KOPT-K1 (cell line): ENCODE results near the gene UVSSA.
"Not testable (repeated sequence)": the region's sequence is repeated elsewhere in the genome, so short reads cannot be mapped to it uniquely, and the experiment has no call there.

Experiments
- H3K27ac ChIP-seq: fragments of 200-600 bp; sonication (generic); 2 replicates; pipeline ENCODE4 v1.5.1; 2016; ENCODE audit warnings: antibody characterized with exemption, mild to moderate bottlenecking, low read depth, low read length; ENCODE audit not compliant: poor library complexity, severe bottlenecking
- H3K36me3 ChIP-seq: fragments of 200-600 bp; sonication (generic); 2 replicates; pipeline ENCODE4 v1.5.1; 2017; ENCODE audit warnings: antibody characterized with exemption, mild to moderate bottlenecking, low read length, moderate library complexity; ENCODE audit not compliant: insufficient read depth
- H3K9me3 ChIP-seq: fragments of 200-600 bp; sonication (generic); 2 replicates; pipeline ENCODE4 v1.5.1; 2017; ENCODE audit warnings: antibody characterized with exemption, low read length, mild to moderate bottlenecking; ENCODE audit not compliant: insufficient read depth, poor library complexity, severe bottlenecking

UVSSA gene

DNA sequence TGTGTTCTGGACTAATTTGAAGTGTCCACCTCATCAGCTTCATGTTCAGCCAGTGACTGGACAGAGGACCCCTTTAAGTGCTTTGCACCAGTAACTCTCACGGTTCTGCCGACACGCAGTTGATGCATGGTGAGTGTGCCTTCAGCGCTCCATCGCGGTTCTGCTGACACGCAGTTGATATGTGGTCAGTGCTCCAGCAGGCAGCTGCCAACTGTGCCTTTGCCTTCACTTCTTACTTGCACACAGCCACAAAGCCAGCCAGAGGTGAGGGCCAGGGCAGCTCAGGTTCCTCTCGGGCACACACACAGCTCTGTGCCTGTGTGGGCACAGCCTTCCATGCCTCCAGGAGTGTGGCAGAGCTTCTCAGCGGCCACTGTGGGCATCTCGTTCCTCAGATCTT, 46.9 kb downstream of the UVSSA start:
- Histone ChIP-seq H3K9me3 (peaks cover 46% of the 10 kb centered on the region), H3K27ac (no peak overlapping the region), H3K36me3 (no peaks in the 10 kb centered on the region)

DNA sequence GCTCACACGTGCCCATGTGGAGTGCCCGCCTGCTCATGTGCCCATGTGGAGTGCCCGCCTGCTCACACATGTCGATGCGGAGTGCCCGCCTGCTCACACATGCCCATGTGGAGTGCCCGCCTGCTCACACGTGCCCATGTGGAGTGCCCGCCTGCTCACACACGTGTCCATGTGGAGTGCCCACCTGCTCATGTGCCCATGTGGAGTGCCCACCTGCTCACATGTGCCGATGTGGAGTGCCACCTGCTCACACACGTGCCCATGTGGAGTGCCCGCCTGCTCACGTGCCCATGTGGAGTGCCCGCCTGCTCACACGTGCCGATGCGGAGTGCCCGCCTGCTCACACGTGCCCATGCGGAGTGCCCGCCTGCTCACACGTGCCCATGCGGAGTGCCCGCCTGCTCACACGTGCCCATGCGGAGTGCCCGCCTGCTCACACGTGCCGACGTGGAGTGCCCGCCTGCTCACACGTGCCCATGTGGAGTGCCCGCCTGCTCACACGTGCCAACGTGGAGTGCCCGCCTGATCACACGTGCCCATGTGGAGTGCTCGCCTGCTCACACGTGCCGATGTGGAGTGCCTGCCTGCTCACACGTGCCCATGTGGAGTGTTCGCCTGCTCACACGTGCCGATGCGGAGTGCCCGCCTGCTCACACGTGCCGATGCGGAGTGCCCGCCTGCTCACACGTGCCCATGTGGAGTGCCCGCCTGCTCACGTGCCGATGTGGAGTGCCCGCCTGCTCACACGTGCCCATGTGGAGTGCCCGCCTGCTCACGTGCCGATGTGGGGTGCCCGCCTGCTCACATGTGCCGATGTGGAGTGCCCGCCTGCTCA, 47.8 kb downstream of the UVSSA start:
- not testable (repeated sequence) for H3K27ac ChIP-seq, H3K36me3 ChIP-seq
- peaks cover 51% of the 10 kb centered on the region for H3K9me3 ChIP-seq

DNA sequence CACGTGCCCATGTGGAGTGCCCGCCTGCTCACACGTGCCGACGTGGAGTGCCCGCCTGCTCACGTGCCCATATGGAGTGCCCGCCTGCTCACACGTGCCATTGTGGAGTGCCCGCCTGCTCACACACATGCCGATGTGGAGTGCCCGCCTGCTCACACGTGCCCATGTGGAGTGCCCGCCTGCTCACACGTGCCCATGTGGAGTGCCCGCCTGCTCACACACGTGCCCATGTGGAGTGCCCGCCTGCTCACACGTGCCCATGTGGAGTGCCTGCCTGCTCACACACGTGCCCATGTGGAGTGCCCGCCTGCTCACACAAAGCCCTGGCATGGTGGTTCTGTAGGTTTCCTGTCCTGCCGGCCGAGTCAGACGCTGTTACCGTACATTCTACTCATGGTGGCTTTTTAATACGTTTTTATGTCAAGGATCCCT, 48.4 kb downstream of the UVSSA start:
- not testable (repeated sequence) for H3K27ac ChIP-seq, H3K36me3 ChIP-seq
- peaks cover 55% of the 10 kb centered on the region for H3K9me3 ChIP-seq

DNA sequence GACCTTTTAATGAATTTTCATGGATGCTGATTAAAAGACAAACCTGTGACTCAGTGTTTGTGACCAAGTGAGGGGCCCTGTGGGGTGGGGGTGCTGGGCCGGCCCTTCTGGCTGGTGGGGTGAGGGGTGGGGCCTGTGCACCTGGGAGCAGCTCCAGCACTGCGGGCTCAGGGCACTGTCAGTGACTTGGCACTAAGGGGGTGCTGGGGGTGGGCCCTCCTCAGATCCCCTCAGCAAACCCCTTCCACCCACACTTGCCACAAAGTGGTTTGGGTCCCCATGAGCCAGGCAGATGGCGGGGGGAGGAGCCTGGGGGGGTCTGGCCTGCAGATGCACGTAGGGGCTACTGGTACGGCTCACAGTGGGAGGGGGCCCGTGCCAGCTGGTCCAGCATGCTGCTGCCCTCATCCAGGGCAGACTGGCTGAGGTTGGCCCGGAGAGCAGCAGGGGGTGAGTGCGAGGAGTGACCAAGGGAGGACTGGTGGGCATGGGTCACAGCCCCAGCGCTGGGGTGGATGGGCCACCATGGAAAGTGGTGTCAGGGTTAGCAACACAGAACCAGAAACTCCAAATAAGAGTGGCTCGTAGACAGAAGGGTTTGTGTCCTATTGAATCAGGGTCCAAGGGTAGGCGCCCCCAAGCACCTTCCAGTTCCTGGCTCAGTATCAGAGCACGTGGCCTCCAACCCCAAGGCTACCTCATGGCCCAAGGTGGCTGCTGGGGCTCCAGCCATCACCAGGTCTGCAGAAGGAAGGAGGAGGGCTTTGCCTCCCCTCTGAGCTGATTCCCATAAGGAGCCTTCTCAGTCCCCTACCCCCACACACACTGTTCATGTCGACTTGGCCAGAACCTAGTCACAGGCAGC, 49.2 kb downstream of the UVSSA start:
- Histone ChIP-seq H3K9me3 (peaks cover 58% of the 10 kb centered on the region), H3K36me3 (no peaks in the 10 kb centered on the region), H3K27ac (no peak overlapping the region)

DNA sequence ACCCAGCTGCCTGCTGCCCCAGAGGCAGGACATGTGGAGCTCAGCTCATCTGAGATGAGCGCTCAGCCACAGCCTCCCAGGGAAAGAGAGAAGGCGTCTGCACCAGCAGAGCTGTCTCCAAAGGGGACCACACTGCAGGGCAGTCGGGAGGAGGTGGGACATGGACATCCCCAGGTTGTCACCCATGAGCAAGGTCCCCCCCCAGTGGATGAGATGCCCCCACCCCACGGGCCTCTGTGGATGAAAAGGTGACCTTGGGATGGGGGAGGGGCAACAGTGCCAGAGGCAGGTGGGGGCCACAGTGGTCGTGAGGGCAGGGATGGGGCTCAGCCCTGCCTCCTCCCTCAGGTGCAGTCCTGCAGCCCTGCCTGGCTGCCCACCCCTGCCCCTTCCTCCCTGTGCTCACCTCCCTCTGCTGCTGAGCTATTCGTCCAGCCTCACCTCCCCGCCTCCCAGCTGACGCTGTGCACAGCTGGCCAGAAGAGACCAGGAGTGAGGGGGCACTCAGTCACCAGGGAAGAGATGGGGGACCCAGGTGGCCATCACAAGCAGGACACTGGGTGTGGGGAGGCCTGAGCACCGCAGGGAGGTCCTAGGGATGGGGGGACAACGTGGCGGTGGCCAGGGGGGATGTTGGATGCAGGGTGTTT, 49.9 kb downstream of the UVSSA start:
- peaks cover 65% of the 10 kb centered on the region for H3K9me3 ChIP-seq
- no peaks in the 10 kb centered on the region for H3K36me3 ChIP-seq
- H3K27ac ChIP-seq: no peak overlapping the region

DNA sequence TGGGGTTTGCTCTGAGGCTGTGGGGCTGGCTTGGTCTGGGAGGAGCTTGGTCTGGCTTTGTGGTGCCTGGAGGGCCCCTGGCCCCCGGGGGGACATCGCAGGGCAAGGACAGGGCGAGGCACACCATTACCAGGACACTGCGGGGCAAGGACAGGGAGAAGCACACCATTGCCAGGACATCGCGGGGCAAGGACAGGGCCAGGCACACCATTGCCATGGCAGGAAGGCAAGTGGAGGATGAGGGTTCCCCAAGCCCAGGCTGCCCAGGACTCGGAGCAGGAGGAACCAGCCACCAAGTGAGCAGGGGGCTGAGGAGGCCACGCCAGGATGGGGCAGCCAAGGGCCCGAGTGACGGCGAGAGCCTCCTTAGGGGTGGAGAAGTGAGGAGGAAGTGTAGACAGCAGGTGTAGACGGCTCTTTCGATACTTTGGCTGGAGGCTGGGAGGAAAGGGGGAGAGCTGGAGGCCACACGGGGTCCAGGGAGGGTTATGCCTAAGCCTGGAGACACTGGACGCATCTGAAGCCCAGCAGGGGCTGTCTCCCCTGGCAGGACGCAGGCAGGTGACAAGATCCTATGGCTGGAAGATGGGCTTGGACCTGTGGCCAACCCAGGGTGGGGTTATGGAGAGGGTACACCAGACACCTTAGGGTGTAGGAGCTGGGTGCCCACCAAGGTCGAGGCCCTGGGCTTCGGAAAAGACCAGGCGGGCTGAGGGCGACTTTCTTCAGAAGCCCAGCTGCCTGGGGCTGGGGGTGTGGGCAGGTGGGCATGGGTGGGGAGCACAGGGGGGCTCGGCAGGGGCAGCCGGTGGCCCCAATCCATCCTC, 51.9 kb downstream of the UVSSA start:
- H3K9me3 ChIP-seq: peaks cover 79% of the 10 kb centered on the region
- no peaks in the 10 kb centered on the region for H3K36me3 ChIP-seq

DNA sequence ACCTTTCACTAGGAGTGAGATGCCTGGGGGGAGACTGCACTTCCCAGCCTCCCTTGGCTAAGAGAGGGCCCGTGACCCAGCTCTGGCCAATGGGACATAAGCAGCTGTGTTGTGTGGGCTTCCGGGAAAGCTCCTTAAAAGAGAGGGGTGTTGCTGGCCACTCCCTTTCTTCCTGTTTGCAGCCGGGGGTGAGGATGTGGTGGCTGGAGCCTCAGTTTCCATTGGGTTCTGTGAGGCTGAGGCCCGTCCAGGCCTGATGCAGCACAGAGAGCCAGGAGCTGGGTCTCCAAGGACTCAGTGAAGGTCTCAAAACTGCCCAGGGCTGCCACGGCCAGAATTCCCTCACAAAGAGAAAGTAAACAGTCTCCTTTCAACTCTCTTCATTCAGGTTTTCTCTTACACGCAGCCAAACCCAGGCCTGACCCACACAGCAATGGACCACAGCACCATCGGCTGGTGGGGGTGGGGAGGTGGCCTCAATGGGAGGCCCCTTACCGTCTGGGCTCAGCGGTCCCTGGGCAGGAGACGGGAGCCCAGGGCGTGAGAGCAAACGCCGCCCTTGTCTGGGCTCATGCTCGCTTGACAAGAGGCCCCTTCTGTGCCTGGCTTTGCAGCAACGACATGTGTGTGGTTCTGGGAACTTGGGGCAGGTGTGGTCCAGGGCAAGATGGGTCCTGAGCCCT, 52.6 kb downstream of the UVSSA start:
- Histone ChIP-seq H3K36me3 (no peaks in the 10 kb centered on the region), H3K27ac (no peak overlapping the region), H3K9me3 (peaks cover 82% of the 10 kb centered on the region)

More for the DNA sequence above, 51.9 kb downstream of the UVSSA start:
- H3K27ac ChIP-seq: no peak overlapping the region

DNA sequence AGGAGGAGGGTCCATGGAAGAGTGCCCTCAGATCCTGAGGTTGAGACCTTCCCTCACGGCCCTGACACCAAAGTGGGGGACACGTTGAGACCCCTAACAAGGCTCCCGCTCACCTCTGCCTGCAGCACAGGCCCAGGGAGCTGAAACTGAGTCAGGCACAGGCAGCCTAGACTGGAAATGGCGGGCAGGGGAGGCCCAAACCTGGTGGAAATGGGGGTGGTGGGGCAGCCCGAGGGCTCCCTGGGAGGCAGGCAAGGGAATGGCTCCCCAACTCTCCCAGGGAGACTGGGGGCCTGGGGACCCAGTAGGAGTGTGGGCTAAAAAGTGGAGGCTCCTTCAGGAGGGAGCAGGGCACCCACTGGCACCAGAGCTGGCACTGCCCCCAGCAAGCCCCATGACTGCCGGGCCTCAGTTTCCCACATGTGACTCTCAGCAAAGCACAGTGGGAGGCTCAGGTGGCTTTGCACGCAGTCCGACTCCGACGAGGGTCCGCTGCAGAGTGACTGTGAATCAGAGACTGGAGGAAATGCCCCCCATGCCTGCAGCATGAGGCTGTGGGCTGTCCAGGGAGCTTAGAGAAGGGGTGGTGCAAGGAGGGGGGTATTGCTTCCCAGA, 53.3 kb downstream of the UVSSA start:
- Histone ChIP-seq H3K9me3 (peaks cover 82% of the 10 kb centered on the region), H3K27ac (no peak overlapping the region), H3K36me3 (no peaks in the 10 kb centered on the region)

DNA sequence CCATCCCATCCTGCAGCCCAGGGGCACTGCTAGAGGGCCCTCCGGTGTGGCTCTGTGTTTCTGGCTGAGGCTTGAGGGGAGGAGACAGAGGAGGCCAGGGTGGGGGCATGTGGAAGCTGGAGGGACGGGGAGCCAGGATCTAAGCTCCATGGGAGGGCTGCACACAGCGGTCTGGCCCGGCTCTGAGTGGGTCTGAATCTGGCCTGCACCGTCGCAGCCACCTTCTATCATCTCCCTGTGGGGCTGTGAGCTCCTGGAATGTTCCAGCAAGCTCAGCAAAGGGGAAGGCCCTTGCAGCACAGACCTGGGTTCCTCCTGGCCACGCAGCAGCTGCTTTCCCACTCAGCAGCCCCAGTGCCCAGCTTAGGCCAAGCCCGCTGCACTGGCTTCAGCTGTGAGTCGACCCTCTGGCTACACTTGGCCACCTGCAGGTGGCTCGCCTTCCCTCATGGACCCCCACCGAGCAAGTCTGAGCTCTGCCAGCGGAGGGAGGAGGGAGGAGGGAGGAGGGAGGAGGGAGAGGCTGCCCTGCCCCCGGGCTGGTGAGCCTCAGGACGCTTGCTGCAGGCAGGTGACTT, 53.9 kb downstream of the UVSSA start:
- Histone ChIP-seq H3K27ac (no peak overlapping the region), H3K9me3 (peaks cover 82% of the 10 kb centered on the region), H3K36me3 (no peaks in the 10 kb centered on the region)

DNA sequence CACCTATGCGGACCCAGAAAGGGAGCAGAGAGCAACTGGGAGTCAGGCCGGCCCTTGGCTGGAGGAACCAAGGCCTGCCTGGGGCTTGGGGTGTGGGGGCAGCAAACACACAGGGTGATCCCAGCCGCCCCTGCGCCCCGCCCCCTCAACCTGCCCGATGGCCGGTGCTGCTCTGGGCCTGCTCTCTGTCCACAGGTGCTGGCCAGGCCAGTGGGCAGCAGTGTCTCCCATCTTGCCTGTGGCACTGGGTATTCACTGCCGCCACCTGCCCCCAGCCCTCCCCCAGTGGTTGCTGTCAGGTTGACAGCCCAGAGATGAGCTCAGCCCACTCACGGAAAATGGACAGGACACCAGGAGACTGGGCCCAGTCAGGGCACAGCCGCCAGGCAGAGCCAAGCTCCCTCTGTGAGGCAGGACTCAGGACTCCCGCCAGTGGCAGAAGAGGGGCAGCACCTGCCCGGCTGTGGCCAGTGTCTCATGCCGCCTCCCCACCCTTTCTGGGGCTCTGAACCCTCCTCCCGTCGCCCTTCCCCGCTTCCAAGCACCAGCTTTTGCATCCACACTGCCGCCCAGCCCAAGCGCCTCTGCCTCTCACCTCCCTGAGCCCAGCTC, 54.5 kb downstream of the UVSSA start:
- Histone ChIP-seq H3K36me3 (no peaks in the 10 kb centered on the region), H3K9me3 (peaks cover 77% of the 10 kb centered on the region), H3K27ac (no peak overlapping the region)

DNA sequence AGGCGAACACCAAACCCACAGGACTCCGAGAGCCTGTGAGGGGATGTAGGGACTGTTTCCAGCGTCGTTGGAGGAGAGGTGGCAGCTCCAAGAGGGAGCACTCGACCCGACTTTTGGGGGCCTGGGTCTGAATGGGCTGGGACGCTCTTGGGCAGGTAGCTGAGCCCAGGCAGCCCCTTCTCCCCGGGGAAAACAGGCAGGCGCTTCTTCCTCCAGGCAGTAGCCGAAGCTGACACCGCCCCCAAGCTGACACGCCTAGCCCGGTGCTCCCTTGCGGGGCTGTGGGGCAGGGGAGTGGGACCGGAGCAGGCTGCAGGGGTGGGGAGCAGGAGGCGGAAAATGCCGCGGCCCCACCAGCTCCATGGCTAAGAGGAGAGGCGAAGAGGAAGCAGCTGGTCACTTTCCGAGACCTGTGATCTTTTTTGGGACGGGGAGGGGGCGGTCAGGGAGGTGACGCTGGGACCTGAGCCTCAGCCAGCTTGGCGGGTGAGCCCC, 55.1 kb downstream of the UVSSA start:
- Histone ChIP-seq H3K36me3 (no peaks in the 10 kb centered on the region), H3K9me3 (peaks cover 77% of the 10 kb centered on the region)

DNA sequence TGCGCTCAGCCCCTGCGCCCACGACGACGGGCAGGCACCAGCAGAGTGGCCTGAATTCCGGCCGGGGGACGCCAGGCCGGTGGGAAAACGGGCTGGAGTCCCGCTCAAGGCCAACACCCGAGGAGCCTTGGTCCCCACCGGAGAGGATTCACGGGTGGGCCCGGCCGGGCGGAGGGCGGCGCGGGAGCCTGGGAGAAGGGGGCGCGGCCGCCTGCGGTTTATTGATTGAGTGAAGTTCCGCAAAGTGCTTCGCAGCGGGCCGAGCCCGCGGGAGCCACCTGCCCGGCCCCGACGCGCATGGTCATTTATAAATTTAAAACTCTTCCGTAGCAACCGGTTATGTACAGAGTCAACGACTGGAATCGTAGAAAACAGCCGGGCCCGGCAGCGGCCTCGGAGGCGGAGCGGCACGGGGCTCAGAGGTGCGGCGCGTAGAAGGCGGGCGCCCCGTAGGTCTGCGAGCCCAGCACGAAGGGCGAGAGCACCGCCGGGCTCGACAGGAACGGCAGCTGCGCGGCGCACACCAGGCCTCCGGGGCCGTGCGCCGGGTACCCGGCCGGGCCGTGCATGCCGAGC, 55.6 kb downstream of the UVSSA start:
- Histone ChIP-seq H3K9me3 (peaks cover 79% of the 10 kb centered on the region), H3K36me3 (no peaks in the 10 kb centered on the region), H3K27ac (no peak overlapping the region)

More for the DNA sequence above, 55.1 kb downstream of the UVSSA start:
- no peak overlapping the region for H3K27ac ChIP-seq

DNA sequence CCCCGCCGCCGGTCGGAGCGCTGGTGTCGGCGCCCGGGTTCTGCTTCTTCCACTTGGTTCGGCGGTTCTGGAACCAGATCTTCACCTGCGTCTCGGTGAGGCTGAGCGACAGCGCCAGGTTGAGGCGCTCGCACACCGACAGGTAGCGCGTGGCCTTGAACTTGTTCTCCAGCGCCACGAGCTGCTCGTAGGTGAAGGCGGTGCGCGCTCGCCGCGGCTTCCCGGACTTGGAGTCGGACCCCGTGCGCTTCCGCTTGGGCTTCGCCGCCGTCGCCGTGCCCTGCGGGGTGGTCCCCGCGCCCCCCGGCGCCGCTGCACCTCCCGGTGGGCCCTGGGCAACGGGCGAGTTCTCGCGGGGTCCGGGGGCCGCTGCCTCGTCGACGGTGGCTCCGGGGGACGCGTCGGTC, 56.2 kb downstream of the UVSSA start:
- Histone ChIP-seq H3K9me3 (peaks cover 80% of the 10 kb centered on the region), H3K36me3 (no peaks in the 10 kb centered on the region), H3K27ac (no peak overlapping the region)
